Cortex of kidney (tissue), 1 donor: ENCODE results near the gene SSC5D.

Experiments
- DNase-seq: peaks from one replicate; lab custom pipeline; 2025; lab: John Stamatoyannopoulos, UW

Gene SSC5D

DNA sequence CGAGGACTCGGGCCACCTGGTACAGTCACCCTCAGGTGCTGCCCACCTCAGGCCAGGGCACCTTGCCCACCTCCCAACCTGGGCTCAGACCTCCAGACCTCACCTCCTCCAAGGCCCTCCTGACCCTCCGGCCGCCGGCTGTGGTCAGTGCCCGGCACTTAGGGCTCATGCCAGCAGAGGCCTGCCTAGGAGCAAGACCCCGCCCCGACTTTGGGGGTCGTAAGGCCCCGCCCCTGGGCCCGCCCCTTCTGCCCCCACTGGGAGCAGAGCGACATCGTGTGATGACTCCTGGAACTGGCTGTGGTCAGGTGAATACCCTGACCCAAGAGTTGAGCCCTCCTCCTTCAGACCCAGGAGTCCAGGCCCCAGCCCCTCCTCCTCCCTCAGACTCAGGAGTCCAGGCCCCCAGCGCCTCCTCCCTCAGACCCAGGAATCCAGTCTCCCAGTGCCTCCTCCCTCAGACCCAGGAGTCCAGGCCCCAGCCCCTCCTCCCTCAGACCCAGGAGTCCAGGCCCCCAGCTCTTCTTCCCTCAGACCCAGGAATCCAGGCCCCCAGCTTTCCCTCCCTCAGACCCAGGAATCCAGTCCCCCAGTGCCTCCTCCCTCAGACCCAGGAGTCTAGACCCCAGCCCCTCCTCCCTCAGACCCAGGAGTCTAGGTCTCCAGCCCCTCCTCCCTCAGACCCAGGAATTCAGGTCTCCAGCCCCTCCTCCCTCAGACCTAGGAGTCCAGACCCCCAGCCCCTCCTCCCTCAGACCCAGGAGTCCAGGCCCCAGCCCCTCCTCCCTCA lies 48.9 kb downstream of the SSC5D start, which contains the start of gene SBK2:
SBK2 (minus strand) TSS at position 183 of the 790 bp plus-strand sequence. CDS start 839 bp downstream, outside the sequence.
- DNase-seq, result no peak

DNA sequence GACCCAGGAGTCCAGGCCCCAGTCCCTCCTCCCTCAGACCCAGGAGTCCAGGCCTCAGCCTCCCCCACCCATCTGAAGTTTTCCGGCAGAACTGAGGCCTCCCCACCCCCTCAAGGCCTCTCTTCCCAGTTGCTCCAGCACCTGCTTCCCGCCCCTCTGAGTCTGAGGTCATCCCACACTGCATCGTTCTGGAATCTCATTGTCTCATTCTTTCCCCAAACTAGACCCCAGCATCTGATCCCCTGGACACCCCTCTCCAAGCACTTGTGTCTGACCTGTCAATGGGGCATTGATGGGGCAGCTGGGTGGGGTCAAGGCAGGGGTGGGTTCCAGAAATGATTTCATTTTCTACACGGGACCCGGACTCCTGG lies 49.5 kb downstream of the SSC5D start:
- DNase-seq, result no peak

DNA sequence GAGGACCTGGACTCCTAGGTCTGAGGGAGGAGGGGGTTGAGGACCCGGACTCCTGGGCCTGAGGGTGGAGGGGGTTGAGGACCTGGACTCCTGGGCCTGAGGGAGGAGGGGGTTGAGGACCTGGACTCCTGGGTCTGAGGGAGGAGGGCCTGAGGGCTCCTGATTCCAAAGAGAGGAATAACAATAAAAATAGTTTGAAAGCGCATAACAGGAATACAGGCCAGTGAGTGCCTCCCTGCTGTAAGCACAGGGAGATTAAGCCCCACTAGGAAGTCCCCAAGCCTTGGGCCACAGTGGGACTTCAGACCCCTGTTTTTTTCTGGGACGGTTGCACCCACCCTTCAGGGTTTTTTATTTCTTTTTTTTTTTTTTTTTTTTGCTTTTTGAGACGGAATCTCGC lies 49.9 kb downstream of the SSC5D start:
- DNase-seq, result no peak

DNA sequence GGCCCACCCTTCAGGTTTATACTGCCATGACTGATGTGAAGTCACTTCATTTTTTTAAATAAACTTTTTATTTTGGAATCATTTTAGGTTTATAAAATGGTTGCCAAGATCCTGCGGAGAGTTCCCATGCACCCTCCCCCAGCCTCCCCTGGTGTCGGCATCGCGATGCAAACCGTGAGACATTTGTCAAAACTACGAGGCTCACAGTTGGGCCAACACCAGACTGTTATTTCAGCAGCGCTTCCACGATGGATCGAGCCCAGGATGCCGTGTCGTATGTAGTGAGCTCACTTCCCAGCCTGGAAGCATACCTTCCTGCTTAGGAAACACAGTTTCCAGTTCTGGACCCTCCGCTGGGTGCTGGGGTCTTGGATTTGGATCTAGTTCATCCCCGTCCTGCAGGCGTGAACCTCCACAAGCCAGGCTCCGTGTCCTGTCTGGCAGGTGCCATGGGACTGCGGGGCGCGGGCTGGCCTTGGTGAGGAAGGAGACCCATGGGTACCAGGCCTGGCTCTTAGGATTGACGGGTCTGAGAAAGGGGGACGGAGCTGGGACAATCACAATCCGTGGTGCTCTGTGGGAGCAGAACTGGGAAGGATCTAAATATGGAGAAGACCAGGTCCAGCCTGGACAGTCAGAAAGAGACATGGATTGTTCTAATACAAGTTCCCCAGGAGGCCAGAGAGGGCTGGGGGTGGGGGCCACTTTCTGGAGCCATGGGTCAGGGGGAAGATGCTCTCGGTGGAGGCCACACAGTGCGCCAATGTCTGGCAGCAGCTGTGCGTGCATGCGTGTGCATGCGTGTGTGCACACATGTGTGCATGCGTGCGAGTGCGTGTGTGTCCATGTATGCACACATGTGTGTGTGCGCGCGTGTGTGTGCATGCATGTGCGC lies 51.1 kb downstream of the SSC5D start:
- DNase-seq, result no peak

DNA sequence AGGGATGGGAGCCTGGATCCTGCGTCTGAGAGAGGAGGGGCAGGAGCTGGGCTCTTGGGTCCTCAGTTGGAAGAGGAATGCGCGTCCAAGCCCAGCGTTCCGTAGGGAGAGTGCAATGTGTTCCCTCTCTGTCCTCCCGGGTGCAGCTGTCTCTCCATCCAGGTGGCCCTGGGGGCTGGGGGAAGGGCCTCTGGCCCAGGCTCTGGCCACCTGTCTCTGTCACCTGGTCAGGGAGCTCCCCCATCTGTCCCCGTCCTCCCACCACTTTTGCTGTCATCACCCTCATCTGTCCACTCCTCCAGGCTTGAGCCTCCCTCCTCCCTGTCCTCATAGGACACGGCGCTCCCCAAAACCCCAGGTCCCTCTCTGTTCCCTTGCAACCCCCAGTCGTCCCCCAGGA lies 52.4 kb downstream of the SSC5D start:
- DNase-seq, result no peak

DNA sequence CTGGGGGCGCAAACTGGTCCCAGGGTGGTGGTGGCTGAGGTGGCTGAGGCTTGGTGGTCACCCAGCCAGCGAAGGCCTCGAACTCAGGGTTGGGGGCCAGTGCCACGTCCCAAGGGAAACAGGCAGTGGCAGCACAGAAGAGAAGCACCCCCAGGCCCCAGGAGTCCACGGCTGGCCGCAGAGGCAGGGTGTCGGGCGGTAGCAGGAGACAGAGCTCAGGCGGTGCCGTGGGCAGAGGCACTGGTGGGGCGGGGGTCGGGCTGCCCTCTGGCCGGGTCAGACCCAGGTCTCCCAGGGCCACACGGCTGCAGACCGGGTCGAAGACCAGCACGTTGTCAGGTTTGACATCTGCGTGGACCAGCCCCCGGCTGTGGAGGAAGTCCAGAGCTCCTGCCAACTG lies 52.9 kb downstream of the SSC5D start:
- no peak for DNase-seq

DNA sequence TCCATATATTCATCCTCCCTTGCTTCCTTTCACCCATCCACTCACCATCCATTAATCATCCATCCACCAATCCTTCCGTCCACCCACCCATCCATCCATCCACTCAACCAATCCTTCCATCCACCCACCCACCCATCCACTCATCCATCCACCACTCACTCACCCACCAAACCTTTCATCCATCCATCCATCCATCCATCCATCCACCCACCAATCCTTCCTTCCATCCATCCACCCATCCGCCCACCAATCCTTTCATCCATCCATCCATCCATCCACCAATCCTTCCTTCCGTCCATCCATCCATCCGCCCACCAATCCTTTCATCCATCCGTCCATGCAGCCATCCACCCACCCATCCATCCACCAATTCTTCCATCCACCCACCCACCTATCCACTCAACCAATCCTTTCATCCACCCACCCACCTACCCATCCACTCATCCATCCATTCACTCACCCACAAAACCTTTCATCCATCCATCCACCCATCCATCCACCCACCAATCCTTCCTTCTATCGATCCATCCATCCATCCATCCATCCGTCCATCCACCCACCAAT lies 54.1 kb downstream of the SSC5D start:
- no peak for DNase-seq

DNA sequence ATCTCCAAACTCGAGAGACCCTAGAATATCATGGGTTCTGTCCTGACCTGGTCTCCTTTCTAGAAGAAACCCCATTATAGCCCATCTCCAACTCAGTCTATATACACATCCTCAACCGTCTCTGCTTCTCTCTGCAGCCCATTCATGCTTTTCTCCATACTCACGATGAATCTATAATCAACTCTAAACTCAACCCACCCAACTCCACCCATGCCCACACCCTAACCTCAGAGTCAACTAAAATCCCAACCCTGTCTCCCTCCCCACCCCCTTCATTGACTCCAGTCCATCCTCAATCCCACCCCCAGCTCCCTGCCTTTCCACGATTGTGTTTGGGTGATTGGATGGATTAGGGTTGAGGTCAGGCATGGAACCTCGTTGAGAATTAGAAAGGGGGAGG lies 55.3 kb downstream of the SSC5D start:
- no peak for DNase-seq

DNA sequence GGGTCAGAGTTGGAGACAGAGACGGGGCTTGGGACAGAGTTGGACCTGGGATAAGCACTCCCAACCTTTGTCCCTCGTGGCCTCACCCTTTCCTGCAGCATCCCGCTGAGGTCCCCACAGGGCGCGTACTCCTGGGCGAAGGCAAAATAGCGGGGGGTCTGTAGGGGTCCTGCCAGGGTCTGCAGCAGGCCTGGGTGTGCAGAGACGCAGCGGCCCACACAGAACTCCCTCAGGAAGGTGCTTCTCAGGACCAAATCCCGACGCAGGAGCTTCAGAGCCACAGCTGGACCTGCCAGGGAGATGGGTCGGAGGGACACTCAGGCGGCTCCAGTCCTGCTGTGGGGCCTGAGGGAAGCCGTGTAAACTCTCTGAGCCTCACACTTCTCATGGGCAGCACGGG lies 55.8 kb downstream of the SSC5D start:
- DNase-seq, result no peak

DNA sequence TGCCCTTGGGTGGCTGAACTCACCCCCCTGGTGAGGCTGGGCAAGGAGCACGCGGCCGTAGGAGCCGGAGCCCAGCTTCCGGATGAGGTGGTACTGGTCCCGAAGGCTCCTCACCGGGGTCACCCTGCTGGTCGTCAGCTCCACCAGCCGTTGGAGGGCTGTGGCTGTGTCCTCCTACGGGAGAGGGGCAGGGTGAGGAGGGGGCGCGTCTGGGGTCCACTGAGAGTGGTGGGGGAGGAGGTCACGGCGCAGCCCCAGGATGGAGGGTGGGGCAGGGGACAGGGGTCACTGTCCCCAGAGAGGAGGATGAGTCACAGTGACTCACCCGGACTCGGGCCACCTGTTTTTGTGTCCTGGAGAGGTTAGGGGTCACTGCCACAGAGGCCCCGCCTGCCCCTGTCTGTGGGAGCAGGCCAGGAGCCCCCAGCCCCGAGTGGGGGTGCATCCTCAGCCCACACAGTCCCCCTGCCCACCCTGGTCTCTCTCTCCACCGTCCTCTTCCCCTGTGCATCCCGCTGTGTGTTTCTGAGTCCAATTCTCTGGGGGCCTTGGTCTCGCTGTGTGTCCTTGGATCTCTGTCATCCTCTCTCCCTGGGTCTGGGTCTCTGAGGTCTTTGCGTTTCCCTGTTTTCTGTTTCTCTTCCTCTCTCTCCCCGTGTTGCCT lies 56.7 kb downstream of the SSC5D start:
- no peak for DNase-seq

DNA sequence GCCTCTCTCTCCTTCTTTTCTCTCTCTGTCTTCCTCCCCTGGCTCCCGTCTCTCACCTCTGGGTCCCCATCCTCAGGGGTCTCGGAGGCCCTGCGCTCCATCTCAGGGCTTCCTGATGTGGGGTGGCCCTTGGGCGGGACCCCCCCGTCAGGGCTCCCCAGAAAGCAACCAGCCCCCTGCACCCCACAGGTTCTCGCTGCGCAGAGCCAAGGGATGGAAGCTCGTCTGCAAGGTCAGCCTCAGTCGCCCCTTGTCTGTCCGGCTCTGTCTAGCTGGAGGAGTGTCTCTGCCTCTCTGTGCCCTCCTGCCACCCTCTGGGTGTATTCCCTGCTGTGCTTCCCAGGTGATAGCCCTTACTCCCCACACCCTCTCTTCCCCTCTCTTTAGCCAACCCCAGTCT lies 57.2 kb downstream of the SSC5D start, which contains the start of gene SBK3:
SBK3 (minus strand) TSS at position 101 of the 400 bp plus-strand sequence; CDS start at position 101, 0 bp downstream.
- no peak for DNase-seq

DNA sequence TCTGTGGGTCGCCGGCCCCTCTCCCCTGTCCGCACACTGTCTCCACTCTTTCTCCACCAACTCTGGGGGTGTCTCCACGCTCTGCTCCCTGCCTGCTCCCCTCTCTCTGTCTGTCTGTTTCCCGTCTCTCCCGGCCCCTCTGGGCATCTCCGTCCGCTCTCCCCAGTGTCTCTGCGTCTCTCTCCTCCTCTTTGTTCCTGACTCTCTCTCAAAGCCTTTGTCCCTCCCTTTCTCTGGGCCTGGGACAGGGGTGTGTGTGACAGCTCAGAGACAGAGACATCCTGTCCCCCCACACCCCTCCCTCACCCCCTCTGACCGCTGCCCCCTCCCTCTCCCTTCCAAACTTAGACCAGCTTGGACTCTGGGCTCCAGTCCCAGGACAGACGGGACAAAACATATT lies 57.8 kb downstream of the SSC5D start:
- DNase-seq, result no peak

DNA sequence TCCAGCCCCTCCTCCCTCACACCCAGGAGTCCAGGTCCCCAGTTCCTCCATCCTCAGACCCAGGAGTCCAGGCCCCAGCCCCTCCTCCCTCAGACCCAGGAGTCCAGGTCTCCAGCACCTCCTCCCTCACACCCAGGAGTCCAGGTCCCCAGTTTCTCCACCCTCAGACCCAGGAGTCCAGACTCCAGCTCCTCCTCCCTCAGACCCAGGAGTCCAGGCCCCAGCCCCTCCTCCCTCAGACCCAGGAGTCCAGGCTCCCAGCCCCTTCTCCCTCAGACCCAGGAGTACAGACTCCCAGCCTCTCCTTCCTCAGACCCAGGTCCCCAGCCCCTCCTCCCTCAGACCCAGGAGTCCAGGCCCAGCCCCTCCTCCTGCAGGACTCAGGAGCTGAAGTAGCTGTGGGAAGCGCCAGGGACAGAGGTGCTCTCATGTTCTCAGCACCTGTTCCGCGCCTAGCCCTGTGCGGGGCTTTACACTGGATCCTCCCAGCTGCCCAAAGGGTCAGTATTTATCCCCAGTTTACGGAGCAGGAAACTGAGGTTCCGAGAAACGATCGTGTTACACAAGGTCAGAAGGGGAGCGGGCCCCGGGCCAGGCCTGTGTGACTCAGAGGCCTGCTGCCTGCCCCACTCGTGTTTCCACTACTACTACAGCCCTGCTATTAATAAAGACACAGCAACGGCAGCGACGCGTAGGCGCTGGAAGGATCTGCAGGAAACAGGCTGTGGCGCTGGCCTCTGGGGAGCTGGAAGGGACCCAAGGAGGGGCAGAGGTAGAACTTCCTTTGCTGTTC lies 58.8 kb downstream of the SSC5D start:
- no peak for DNase-seq

DNA sequence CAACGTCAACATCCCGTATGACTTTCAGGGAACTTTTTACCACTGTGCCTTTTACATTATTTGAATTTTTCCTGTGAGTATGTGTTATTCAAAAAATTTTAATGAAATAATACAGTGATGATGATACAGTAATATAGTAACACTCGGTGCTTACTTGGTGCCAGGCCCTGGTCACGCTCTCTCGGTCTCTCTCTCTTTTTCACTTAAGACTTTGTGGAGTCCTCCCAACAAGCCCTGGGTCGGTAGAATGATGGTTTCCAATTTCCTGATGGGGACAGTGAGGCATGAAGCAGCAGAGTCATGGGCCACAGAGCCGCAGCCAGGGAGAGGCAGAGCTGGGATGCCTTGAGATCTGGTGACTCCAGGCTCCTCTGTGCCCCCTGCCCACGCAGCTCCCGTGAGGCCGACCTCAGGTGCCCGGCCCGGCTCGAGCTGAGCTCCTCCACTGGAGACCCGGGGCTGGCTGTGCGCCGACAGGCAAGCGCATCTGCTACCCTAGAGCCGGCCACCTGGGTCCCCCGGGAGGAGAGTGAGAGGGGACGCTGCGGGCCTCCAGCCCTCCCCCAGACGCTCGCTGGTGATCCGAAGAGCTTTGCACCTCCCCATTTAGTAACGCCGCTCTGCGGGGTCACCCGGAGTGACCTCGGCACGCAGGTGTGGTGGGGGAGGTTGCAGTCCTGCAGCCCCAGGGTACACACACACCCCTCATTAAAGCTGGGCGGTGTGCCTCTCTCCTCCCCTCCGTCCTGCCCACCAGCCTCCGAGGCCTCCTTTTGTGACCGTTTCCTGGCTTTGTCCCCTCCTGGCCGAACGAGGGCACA lies 61.5 kb downstream of the SSC5D start:
- DNase-seq, result no peak

DNA sequence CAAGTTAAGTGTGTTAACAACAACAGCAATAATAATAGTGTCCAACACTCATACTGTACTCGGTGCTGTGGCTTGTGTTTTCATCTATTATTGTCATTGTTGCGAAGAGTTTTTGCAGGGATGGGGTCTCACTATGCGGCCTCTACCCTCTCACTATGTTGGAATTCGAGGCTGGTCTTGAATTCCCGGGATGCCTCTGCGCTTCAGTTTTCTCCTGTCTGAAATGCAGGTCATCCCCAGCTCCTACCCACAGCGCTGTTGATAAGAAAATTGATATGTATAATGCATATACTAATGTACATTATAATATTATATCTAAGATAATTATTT lies 62.0 kb downstream of the SSC5D start:
- DNase-seq, result no peak

DNA sequence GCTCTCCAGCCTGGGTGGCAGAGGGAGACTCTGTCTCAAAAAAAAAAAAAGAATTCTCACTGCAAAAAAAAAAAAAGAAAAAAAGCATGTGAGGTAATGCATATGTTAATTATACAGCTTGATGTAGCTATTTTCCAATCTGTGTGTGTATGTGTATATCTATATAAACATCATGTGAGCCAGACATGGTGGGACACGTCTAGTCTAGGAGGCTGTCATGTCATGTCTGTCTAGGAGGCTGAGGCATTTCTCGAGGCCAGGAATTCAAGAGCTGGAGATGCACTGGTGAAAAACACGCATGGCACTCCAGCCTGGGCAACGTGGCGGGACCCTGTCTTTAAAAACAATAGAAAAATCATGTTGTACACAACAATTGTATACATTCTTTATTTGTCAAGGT lies 64.0 kb downstream of the SSC5D start:
- no peak for DNase-seq

DNA sequence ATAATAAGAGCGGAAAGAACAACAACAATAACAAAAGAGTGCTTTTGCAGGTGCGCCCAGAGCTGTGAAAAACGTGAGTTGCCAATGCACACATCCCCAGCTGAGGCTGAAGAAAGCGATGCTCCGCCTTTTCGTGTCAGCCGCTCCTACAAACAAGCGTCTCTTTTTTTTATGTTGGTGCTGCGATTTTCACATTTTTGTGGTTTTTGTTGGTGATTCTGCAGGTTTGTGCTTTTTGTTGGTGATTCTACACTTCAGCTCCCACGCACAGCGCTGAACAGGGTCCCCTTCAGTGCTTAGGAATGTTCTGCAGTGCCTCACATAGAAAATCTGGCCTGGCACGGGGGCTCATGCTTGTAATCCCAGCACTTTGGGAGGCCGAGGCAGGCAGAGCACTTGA lies 64.4 kb downstream of the SSC5D start:
- DNase-seq, result no peak

DNA sequence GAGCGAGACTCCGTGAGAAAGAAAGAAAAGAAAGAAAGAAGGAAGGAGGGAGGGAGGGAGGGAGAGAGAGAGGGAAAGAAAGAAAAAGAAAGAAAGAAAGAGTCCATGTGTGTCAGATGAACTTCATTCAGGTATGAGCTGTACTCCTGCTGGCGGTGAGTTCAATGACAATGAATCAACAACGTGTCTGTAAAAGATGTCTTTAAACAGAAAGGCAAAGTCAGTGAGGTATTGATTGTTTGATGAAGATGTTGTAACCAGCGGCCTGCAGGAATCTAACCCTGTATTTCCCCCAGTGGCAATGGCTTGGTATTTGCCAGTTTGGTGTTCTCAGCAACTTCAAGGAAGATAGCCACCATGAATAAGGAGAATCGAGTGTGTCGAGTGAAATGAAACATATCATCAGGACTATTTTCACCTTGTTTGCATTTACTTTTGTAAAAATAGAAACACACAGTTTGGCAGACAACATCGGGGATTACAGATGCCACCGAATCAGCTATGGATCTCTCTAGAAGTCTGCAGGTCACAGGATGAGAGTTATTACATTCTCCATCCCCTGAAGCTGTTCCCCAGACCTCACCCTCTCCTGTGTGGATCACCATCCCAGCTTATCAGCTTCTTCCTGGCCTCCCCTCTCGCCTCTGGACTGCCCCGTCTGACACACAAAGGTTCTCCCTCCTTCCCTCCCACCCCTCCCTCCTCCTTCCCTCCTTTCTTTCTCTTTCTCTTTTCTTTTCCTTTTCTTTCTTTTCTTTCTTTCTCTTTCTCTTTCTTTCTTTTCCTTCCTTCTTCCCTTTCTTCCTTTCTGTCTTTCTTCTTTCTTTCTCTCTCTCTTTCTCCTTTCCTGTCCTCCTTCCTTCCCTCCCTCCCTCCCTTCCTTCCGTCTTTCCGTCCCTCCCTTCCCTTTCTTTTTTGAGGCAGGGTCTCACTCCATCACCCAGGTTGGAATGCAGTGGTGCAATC lies 65.3 kb downstream of the SSC5D start:
- no peak for DNase-seq

DNA sequence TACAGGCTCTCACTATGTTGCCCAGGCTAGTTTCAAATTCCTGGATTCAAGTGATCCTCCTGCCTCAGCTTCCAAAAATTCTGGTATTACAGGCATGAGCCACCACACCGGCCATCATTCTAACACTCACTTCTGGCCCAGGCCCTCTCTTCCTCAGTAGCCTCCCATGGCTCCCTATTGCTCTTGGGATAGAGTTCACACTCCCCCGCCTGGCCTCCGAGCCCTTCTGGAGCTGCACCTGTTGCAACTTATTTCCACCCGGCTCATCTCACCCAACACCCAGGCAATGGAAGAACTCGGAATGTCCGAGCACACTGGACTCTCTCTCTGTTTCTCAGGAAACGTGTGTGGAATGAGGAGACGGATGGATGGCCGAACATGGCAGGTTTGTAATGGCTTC lies 66.1 kb downstream of the SSC5D start:
- no peak for DNase-seq
